COLO668 (cell line): ENCODE results near the gene LEPROT.

ENCODE experiments used
- DNase-seq: peaks from one replicate; lab custom pipeline; 2025; ENCODE audit not compliant: unreplicated experiment; lab: John Stamatoyannopoulos, UW

The LEPROT gene

DNA sequence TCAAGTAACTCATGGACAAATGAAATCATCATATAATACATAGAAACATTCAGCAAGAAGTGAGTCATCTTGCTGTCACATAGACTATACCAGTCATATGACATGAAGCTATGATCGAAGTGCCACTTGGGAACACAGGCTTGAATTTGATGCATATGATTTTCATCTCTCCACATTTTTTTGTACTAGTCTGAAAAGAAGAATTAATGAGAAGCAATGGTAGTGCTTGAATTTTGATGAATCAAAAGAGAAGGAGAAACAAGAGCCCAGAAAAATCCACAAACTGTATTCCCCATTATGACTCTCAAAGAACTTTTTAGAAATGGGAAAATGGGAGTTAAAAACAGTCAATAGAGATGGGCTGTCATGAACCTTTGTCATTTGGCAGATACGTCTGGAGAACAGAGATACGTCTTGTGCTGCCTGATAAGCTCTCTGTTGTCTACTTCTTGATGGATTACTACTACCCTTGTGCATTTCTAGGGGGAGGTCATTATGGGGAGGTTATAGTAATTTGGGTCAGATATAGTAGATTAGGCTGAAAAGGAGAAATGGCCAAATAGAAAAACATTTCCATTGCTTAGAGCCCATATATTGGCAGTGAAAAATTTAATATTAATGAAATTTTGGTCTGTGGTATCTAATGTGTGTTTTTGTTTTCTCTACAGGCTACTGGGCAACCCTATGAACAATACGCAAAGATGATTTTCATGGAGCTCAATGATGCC lies 8.0 kb upstream of the LEPROT start:
- no peak for DNase-seq

GRCh38 chr1:65412984-65413375 lies 7.5 kb upstream of the LEPROT start:
- no peak for DNase-seq

GRCh38 chr1:65414538-65414937 lies 5.9 kb upstream of the LEPROT start:
- DNase-seq, result no peak

DNA sequence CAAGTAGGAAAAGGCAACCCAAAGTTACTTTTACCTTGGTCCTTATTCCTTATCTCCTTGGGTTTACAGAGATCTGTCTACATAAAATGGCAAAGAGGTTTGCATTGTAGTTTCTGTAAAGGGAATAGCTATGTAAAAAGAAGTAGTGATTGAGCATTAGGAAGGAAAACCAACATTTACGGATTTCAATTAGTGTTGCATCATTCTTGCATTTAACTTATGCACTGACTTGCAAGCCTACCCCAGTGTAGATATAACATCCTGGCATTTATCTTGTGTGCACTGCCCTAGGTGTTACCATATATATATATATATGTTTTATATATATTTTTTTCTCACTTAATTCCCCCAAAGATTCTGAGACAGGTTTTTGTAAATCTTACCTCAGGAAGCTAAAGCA lies 3.7 kb upstream of the LEPROT start:
- DNase-seq, result no peak

GRCh38 chr1:65417729-65418128 lies 2.7 kb upstream of the LEPROT start:
- no peak for DNase-seq

- no peak for DNase-seq
Observed at GRCh38 chr1:65418522-65419185, 1.8 kb upstream of the LEPROT start.

DNA sequence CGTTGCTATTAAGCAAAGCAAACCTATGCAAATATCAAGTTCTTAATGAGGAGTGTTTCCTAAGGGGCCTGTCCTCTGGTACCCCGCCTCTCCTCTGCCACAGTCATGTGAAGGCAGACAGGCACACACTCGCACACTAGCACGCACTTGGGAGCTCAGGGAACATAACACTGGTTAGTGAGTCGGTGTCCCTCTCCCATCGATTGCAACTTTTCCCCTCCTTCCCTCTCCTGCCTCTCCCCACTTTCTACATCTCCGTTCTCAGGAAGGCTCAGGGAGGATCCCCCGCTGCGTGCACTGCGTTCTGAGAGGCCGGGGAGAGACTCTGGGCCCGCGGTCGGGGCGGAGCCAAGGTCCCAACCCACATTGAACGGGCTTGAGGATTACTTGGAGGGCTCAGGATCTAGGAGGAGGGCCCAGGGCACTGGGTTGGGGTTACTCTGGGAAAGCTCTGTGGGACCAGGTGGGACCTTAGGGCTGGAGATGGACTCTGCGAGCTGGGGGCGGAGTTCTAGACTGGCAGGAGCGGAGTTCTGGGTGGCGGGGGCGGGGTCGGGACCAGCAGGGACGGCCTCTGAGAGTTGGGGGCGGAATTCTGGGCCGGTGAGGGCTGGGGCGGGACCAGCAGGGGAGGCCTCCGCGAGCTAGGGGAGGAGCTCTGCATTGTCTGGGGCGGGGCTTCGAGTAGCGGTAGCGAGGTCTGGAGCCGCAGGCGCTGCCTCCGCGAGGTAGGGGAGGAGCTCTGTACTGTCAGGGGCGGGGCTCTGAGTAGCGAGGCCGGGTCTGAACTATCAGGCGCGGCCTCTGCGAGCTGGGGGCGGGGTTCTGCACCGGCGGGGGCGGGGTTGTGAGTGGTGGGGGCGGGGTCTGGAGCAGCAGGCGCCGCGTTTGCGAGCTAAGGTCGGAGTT lies 533 bp upstream of the LEPROT start:
- DNase-seq, result peak; percentile 100

- DNase-seq, result no peak
Observed at GRCh38 chr1:65421351-65422025, 1.0 kb downstream of the LEPROT start.

DNA sequence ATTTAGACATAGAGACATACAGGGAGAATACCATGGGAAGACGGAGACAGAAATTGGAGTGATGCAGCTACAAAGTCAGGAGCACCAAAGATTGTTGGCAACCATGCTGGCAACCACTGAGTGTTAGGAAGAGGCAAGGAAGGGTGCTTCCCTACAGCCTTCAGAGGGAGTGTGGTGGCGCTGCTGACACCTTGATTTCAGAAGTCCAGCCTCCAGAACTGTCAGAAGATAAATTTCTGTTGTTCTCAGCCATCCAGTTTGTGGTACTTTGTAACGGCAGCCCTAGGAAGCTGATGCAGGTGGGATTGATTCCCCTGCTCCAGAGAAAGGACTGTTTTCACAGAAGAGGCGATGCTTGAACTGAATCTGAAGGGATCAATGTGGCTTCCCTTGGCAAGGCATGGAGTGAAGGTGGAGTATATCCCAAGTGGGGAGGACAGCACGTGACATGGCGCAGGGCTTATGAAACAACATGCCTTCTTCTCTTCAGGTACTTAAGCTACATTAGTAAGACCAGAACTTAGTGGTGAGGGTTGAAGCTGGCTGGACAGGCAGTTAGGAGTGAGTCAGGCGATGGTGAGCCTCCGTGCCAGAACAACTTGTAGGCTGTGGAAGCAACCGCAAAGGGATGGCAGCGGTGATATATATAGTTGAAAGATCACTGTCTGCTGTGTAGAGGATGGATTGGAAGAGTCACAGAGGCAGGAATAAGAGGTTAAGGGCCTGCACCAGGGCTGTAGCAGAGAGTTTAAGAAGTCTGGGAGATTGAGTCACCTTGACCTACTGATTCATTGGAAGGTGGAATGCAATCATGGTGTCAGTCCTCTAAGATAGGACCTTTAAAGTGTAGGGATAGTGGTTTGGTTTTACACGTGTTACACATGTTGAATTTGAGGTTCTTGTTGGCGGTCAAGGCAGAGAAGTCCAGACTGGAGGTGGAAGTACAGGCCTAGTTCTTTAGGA lies 2.1 kb downstream of the LEPROT start:
- no peak for DNase-seq

DNA sequence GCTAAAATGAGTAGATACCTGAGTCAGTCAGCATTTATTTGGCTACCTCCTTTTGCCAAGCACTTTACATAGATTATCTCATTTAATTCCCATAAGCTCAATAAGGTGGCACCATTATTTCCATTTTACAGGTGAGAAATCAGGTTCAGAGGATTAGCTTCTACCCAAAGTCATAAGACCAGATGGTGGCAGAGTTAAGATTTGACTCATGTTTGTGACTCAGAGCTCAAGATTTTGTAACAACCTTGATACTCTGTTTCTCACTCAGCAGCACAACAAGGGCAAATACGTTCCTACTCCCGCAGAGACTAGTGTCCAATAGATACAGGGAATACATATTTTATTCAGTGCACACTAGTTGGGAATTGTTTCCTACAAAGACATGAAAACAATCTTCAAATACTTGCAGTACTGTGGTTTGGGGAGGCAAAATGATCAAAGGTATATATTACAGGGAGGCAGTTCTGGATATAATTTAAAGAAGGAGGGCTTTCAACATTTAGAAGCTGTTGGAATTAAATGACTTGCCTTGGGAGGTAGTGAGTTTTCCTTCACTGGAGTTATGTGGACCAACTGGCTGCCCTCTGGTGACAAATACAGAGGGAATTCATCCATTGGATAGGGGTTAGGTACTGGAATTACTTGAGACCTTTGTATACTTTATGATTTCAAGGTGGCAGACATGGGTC lies 3.6 kb downstream of the LEPROT start:
- DNase-seq, result no peak

GRCh38 chr1:65424573-65424889 lies 4.1 kb downstream of the LEPROT start:
- no peak for DNase-seq

GRCh38 chr1:65425006-65425405 lies 4.5 kb downstream of the LEPROT start:
- no peak for DNase-seq

DNA sequence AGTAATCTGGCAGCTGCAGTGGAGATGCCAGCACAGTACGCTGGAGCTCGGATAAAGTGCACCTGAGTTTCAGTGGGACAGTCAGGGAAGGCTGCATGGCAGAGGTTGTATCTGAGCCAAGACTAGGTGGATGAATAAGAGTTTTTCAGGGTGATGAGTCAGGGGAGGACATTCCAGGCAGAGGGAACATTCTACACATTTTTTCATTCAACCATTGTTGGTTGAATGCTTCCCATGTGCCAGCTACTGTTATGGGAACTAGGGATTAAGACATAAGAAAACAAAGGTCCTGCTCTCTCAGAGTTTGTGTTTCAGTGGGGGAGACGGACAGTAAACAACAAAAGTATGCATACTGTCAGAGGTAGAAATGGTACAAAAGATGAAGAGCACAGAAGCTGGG lies 5.2 kb downstream of the LEPROT start:
- DNase-seq, result no peak

DNA sequence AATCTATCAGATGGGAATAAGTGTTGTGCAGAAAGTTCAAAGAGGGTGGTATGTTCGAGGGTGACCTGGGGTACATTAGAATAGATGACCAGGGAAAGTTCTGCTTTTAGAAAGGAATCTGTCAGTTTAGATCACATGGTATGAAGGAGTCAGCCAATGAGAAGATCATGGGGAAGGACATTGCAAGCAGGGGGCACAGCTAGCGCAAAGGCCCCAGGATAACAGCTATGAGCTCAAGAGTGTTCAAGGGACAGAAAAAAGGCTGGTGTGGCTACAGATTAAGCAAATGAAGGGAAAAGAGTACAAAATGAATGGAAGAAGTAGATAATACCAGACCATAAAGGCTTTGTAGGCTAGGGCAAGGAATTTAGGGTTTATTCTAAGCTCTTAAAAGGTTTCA lies 8.6 kb downstream of the LEPROT start:
- DNase-seq, result no peak

GRCh38 chr1:65429806-65430205 lies 9.3 kb downstream of the LEPROT start:
- no peak for DNase-seq

GRCh38 chr1:65431111-65431705 lies 10.7 kb downstream of the LEPROT start:
- peak; percentile 37 for DNase-seq

- DNase-seq, result no peak
Observed at GRCh38 chr1:65432918-65433317, 12.4 kb downstream of the LEPROT start.

DNA sequence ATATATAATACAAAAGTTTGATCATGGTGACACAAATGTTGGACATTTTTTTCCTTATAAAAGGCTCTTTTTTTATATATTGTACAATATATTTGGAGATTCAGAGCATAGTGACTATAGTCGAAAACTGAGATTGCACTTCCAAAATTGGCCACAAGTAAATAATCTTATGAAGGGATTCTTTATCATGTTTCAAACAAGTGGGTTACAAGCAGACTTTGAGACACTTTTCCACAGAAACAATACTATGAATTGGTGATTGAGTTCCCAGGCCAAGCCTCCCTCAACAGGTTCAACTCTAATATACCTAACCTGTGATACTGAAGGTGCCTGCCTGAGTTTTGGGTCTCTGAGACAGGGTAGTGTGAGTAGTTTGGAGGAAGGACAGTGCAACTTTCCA lies 13.8 kb downstream of the LEPROT start:
- no peak for DNase-seq

- no peak for DNase-seq
Observed at GRCh38 chr1:65434760-65435159, 14.3 kb downstream of the LEPROT start.
